Transverse colon (tissue), 4 donors: ENCODE measurements around the gene ZC3H4. TPM values are rescaled to one million over a fixed set of nuclear protein-coding genes. Genes with fewer than 3 reads are reported as not detected.

Source experiments
- DNase-seq: peaks from one replicate; pipeline ENCODE4 v3.0.0-alpha.2; 2019
- H3K27ac ChIP-seq, 4 donors: fragments of 200-600 bp; sonication (generic); 2 replicates each; pipeline ENCODE4 v1.5.1; 2016 to 2018; ENCODE audit warnings: inconsistent platforms in 4 of 4
- H3K27me3 ChIP-seq: fragments of 200-600 bp; sonication (generic); 2 replicates; pipeline ENCODE4 v1.5.1; 2017; ENCODE audit warnings: inconsistent platforms
- H3K36me3 ChIP-seq, 4 donors: fragments of 200-600 bp; sonication (generic); 2 replicates each; pipeline ENCODE4 v1.5.1; 2017 to 2019; ENCODE audit warnings: inconsistent platforms in 4 of 4
- H3K4me1 ChIP-seq, 4 donors: fragments of 200-600 bp; sonication (generic); 2 replicates each; pipeline ENCODE4 v1.5.1; 2017 to 2020; ENCODE audit warnings: inconsistent platforms in 4 of 4
- H3K4me3 ChIP-seq, 4 donors: fragments of 200-600 bp; sonication (generic); 1 replicate in 1 of 4; 2 replicates in 3 of 4; pipeline versions ENCODE4 v1.5.1 to v1.6.1; 2017 to 2019; ENCODE audit warnings: inconsistent platforms in 4 of 4
- H3K9me3 ChIP-seq, 2 donors: fragments of 200-600 bp; sonication (generic); 2 replicates each; pipeline ENCODE4 v1.5.1; 2017 to 2019; ENCODE audit warnings: inconsistent platforms in 2 of 2
- EP300 ChIP-seq: sonication (generic); formaldehyde crosslinking; IDR thresholded peaks from one replicate; pipeline ENCODE4 v1.6.1; 2017; ENCODE audit warnings: antibody characterized with exemption, low read depth
- POLR2A ChIP-seq: fragments of 450-650 bp; IDR thresholded peaks from one replicate; pipeline ENCODE4 v1.6.1; 2016; ENCODE audit warnings: antibody characterized with exemption, mild to moderate bottlenecking, moderate library complexity
- POLR2AphosphoS5 ChIP-seq, 3 donors: sonication (generic); formaldehyde crosslinking; IDR thresholded peaks; one replicate each; pipeline ENCODE4 v1.6.1; 2016; ENCODE audit warnings: antibody characterized with exemption in 3 of 3
- WGBS, 2 donors: methylation state at CpG; one replicate each; pipeline ENCODE4 v1.1.5; 2018; ENCODE audit warnings: low coverage in 1 of 2; 5-methylcytosine and 5-hydroxymethylcytosine counted together
- in situ Hi-C, 4 donors: fragments of 200-750 bp; cut with MboI; loops; one replicate each; pipeline versions ENCODE4 v1.15.0 to v1.15.1; 2017; ENCODE audit warnings: low sequenced_read_pairs in 3 of 4, low pct_ligation_motif_present in 1 of 4, low pct_unique_long_range_greater_than_20kb in 1 of 4
- intact Hi-C: fragments of 100-400 bp; cut with DNase I; formaldehyde crosslinking; loops from one replicate; pipeline ENCODE4 v1.15.1; 2023; ENCODE audit warnings: low total_unique reads
- total RNA-seq, 4 donors: library from RNA; depleted of rRNA; stranded (reverse); fragments of >200 nt; gene quantifications; one replicate each; pipeline ENCODE4 v1.1.0, GENCODE V29; 2016
- TF ChIP-seq, protein P1 (sequence below), 5 experiments: fragments of 200-600 bp in 3 of 5; fragments of 450-650 bp in 2 of 5; sonication (generic) in 3 of 5; IDR thresholded peaks; 1 replicate in 2 of 5; 2 replicates in 3 of 5; pipeline ENCODE4 v1.5.1; 2016 to 2017; ENCODE audit warnings: antibody characterized with exemption in 5 of 5, inconsistent platforms in 3 of 5, mild to moderate bottlenecking in 2 of 5, moderate library complexity in 1 of 5

ZC3H4 gene
- total RNA-seq, 4 donors from 2014 or later, result 25.4 to 32.2 (median 28.0) TPM

DNA sequence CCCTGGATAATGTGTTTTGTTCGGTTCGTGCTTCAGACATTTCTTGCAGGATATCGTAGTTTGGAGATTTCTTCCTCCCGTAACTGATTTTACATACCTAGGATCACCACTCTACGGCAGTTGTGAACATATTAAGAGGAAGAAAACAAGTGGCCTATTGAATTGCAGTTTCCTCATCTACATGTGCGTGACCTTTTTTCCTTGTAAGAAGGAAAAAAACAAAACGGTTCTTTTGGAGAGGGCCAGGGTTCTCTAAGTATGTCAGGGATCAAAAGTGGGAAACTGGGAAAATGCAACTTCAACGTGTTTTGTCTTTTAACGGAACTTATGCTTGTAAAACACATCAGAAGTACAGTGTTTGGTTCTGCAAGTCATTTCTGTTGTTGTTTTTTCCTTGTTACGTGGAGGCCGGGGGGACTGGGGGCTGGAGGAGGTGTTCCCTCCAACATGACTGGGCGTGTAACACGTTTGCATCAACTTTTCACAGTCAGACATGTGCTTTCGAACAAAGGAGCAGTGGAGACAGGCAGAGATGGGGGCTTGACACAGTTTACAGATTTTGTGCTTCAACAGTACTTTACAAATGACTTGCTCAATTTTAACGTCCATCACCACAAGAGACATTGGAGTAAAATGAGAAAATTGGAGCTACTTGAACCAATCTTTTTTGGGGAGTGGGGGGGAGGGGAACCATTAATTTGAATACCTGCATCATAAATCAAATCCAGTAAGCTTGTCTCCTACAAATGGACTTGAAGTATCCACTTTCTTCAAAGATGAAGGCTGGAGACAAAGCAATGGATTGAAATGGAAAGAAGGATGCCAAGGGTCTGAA, 3.8 kb downstream of the ZC3H4 start:
- Histone ChIP-seq H3K4me3 (peak overlapping the region in 3 of 4 donors; percentile 73 to 96 (median 93)), H3K9me3 (no peaks in the 10 kb centered on the region), H3K27me3 (no peaks in the 10 kb centered on the region), H3K36me3 (no peaks in the 10 kb centered on the region), H3K27ac (peak overlapping the region; percentile 97 to 100 (median 100)), H3K4me1 (peaks cover 37 to 58% (median 53%) of the 10 kb centered on the region in 4 donors)
- TF ChIP-seq EP300 (no peak), POLR2A (peak; percentile 10), POLR2AphosphoS5 (IDR thresholded peaks at IDR 0.05) (peak in 2 of 3 donors; percentile 6 to 10)
- TF ChIP-seq, protein P1, sequence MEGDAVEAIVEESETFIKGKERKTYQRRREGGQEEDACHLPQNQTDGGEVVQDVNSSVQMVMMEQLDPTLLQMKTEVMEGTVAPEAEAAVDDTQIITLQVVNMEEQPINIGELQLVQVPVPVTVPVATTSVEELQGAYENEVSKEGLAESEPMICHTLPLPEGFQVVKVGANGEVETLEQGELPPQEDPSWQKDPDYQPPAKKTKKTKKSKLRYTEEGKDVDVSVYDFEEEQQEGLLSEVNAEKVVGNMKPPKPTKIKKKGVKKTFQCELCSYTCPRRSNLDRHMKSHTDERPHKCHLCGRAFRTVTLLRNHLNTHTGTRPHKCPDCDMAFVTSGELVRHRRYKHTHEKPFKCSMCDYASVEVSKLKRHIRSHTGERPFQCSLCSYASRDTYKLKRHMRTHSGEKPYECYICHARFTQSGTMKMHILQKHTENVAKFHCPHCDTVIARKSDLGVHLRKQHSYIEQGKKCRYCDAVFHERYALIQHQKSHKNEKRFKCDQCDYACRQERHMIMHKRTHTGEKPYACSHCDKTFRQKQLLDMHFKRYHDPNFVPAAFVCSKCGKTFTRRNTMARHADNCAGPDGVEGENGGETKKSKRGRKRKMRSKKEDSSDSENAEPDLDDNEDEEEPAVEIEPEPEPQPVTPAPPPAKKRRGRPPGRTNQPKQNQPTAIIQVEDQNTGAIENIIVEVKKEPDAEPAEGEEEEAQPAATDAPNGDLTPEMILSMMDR (IDR thresholded peaks at IDR 0.05), result no peak
- intact Hi-C loops (loop anchor here (10.0 kb wide), 1 partner anchor 275 kb away; no protein-coding TSS in a partner anchor), in situ Hi-C loops (no loop called here)
- peak; percentile 56 for DNase-seq
- 1 to 5% methylated on average over 13 to 15 of the region's 15 CpGs for WGBS, 2 donors

GRCh38 chr19:47109177-47109540, 4.4 kb downstream of the ZC3H4 start:
- Histone ChIP-seq H3K27ac (peak overlapping the region; percentile 97 to 100 (median 100)), H3K27me3 (no peaks in the 10 kb centered on the region), H3K4me1 (peaks cover 33 to 54% (median 49%) of the 10 kb centered on the region in 4 donors), H3K9me3 (no peaks in the 10 kb centered on the region), H3K36me3 (no peaks in the 10 kb centered on the region), H3K4me3 (peak overlapping the region in 2 of 4 donors; percentile 93 to 96)
- TF ChIP-seq POLR2A (no peak), EP300 (no peak), POLR2AphosphoS5 (IDR thresholded peaks at IDR 0.05) (no peak)
- TF ChIP-seq, protein P1 (IDR thresholded peaks at IDR 0.05), result no peak
- 28 to 31% methylated on average over 2 of the region's 2 CpGs for WGBS, 2 donors
- intact Hi-C loops (loop anchor here (10.0 kb wide), 1 partner anchor 274 kb away; no protein-coding TSS in a partner anchor), in situ Hi-C loops (no loop called here)
- no peak for DNase-seq

DNA sequence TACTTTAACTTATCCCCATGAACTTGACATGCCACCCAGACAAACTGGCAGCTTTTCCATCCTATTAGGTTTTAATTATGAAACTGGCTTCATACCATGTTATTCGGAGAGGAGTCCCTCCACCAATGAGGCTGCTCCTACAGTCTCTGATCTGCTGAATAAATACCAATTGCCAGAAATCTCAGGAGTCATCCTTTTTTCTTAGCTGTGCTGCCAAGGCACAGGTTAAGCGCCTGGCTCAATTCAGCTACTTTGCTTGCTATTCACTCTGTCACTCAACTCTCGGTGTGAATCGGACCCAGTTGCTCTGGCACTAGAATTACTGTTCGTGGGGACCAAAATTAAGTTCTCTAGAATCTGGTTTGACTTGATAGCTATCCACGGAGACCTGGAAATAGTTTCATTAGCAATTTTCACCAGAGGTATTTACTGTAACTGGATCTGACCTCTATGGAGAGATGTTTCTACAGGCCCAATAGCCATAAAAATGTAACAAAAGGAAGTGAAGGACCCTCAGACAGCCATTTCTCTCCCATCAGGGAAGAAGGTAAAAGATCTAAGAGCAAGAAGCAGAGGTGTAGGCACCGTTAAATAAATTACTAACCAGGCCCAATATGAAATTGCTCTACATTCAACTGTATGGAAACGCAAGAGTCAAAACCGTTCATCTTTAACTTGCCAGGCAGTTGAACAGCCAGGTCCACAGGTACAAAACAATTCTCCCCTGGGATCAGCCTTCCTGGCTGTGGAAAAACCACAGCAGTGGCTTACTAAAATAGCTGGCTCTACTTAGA, 5.4 kb downstream of the ZC3H4 start:
- H3K4me3 ChIP-seq, result no peak overlapping the region
- no peaks in the 10 kb centered on the region for H3K36me3 ChIP-seq
- H3K4me1 ChIP-seq, result peaks cover 30 to 52% (median 44%) of the 10 kb centered on the region in 4 donors
- intact Hi-C loops (loop anchor here (10.0 kb wide), 1 partner anchor 273 kb away; no protein-coding TSS in a partner anchor), in situ Hi-C loops (no loop called here)
- H3K9me3 ChIP-seq, result no peaks in the 10 kb centered on the region
- no peak for TF ChIP-seq POLR2AphosphoS5 (IDR thresholded peaks at IDR 0.05)
- TF ChIP-seq, protein P1 (IDR thresholded peaks at IDR 0.05), result no peak
- no peak for TF ChIP-seq EP300
- no peak for TF ChIP-seq POLR2A
- peak overlapping the region; percentile 97 to 100 (median 100) for H3K27ac ChIP-seq
- no peak for DNase-seq
- 58 to 83% methylated on average over 2 to 9 of the region's 9 CpGs for WGBS, 2 donors
- no peaks in the 10 kb centered on the region for H3K27me3 ChIP-seq
